Measurements from ENCODE around the gene CMTR1.

Gene CMTR1

GRCh38 chr6:37474316-37474715, 41.3 kb downstream of the CMTR1 start:
- Histone ChIP-seq H3K9me3 (ENCODE audit: control insufficient read depth in 5 of 5, low read length in 5 of 5) (no peaks in the 10 kb centered on the region), H3K36me3 (ENCODE audit: control insufficient read depth in 5 of 5, insufficient read depth in 5 of 5, low read length in 5 of 5) (peaks cover 4 to 94% (median 89%) of the 10 kb centered on the region in 5 donors), H3K4me3 (ENCODE audit: low read depth in 1 of 5, low read length in 5 of 5) (no peak overlapping the region), H3K27ac (ENCODE audit: low read depth, low read length) (no peak overlapping the region), H3K4me1 (ENCODE audit: control insufficient read depth in 5 of 5, insufficient read depth in 5 of 5, low read length in 5 of 5) (peaks cover 0 to 10% (median 4%) of the 10 kb centered on the region in 5 donors), H3K27me3 (ENCODE audit: control insufficient read depth in 5 of 5, insufficient read depth in 4 of 5, low read length in 5 of 5) (no peaks in the 10 kb centered on the region), H3K9ac (ENCODE audit: low read length in 5 of 5) (no peak overlapping the region)

- no peaks in the 10 kb centered on the region for H3K27me3 ChIP-seq (ENCODE audit: control insufficient read depth in 5 of 5, insufficient read depth in 4 of 5, low read length in 5 of 5)
- H3K4me1 ChIP-seq (ENCODE audit: control insufficient read depth in 5 of 5, insufficient read depth in 5 of 5, low read length in 5 of 5) = peaks cover 0 to 10% (median 4%) of the 10 kb centered on the region in 5 donors
- no peak overlapping the region for H3K4me3 ChIP-seq (ENCODE audit: low read depth in 1 of 5, low read length in 5 of 5)
- H3K36me3 ChIP-seq (ENCODE audit: control insufficient read depth in 5 of 5, insufficient read depth in 5 of 5, low read length in 5 of 5) = peaks cover 0 to 100% (median 97%) of the 10 kb centered on the region in 5 donors
- no peak overlapping the region for H3K27ac ChIP-seq (ENCODE audit: low read depth, low read length)
- no peaks in the 10 kb centered on the region for H3K9me3 ChIP-seq (ENCODE audit: control insufficient read depth in 5 of 5, low read length in 5 of 5)
- H3K9ac ChIP-seq (ENCODE audit: low read length in 5 of 5) = no peak overlapping the region
These were observed 44.2 kb downstream of the CMTR1 start for GRCh38 chr6:37477191-37477590.

- Histone ChIP-seq H3K4me1 (ENCODE audit: control insufficient read depth in 5 of 5, insufficient read depth in 5 of 5, low read length in 5 of 5) (peaks cover 0 to 10% (median 4%) of the 10 kb centered on the region in 5 donors), H3K27ac (ENCODE audit: low read depth, low read length) (no peak overlapping the region)
These were observed 44.8 kb downstream of the CMTR1 start for GRCh38 chr6:37477656-37478435.

DNA sequence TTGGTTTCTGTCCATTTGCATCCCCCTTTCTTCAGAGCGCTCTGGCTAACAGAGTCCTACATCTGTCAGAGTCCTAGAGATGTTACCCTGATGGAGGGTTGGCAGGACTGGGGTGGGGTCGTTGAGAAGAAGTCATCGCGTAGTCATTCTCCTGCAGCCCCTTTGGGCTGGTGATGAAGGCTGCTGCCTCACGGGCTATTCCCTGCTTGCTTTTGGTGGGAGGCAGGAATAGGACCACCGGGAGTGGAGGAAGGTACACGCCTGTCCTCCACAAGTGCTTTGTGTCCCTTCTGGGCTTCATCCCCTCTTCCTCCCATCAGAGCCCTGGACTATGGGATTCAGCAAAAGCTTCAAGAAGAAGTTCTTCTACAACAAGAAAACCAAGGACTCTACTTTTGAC, 45.8 kb downstream of the CMTR1 start:
- Histone ChIP-seq H3K27ac (ENCODE audit: low read depth, low read length) (no peak overlapping the region), H3K4me1 (ENCODE audit: control insufficient read depth in 5 of 5, insufficient read depth in 5 of 5, low read length in 5 of 5) (peaks cover 0 to 2% (median 0%) of the 10 kb centered on the region in 5 donors), H3K9me3 (ENCODE audit: control insufficient read depth in 5 of 5, low read length in 5 of 5) (no peaks in the 10 kb centered on the region), H3K9ac (ENCODE audit: low read length in 5 of 5) (no peak overlapping the region), H3K27me3 (ENCODE audit: control insufficient read depth in 5 of 5, insufficient read depth in 4 of 5, low read length in 5 of 5) (no peaks in the 10 kb centered on the region), H3K4me3 (ENCODE audit: low read depth in 1 of 5, low read length in 5 of 5) (no peak overlapping the region), H3K36me3 (ENCODE audit: control insufficient read depth in 5 of 5, insufficient read depth in 5 of 5, low read length in 5 of 5) (peaks cover 0 to 100% (median 97%) of the 10 kb centered on the region in 5 donors)

More at GRCh38 chr6:37477656-37478435, 44.8 kb downstream of the CMTR1 start:
- Histone ChIP-seq H3K9me3 (ENCODE audit: control insufficient read depth in 5 of 5, low read length in 5 of 5) (no peaks in the 10 kb centered on the region), H3K4me3 (ENCODE audit: low read depth in 1 of 5, low read length in 5 of 5) (no peak overlapping the region), H3K9ac (ENCODE audit: low read length in 5 of 5) (no peak overlapping the region), H3K27me3 (ENCODE audit: control insufficient read depth in 5 of 5, insufficient read depth in 4 of 5, low read length in 5 of 5) (no peaks in the 10 kb centered on the region), H3K36me3 (ENCODE audit: control insufficient read depth in 5 of 5, insufficient read depth in 5 of 5, low read length in 5 of 5) (peaks cover 0 to 100% (median 97%) of the 10 kb centered on the region in 5 donors)

DNA sequence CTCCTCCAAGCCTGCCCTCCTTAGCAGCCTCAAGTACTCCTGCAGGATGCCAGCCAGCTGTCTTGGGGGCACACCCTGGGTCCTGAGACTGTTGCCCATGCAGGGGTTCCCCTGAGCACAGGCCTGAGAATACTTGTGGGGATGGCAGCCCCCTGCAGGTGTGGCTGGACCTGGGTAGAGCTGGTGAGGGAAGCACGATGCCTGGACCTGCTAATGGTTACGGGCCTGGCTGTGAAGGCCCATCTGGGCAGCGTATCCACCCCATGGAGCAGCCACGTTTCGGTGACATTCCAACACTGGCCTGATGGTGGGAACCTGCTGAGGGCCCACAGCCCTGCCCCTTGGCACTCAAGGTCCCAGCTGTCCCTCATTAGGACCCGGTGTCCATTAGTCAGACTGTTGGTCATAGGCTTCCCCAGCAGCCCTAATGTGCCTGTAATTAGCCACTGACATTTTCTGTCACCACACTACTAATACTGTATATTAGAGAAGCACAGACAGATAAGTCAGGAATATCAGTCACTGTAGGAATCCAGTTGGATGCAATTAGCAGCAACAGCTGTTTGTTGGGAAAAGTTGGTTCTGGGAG, 46.3 kb downstream of the CMTR1 start:
- no peaks in the 10 kb centered on the region for H3K9me3 ChIP-seq (ENCODE audit: control insufficient read depth in 5 of 5, low read length in 5 of 5)
- peaks cover 0 to 98% (median 93%) of the 10 kb centered on the region in 5 donors for H3K36me3 ChIP-seq (ENCODE audit: control insufficient read depth in 5 of 5, insufficient read depth in 5 of 5, low read length in 5 of 5)
- H3K27me3 ChIP-seq (ENCODE audit: control insufficient read depth in 5 of 5, insufficient read depth in 4 of 5, low read length in 5 of 5) = no peaks in the 10 kb centered on the region
- H3K4me1 ChIP-seq (ENCODE audit: control insufficient read depth in 5 of 5, insufficient read depth in 5 of 5, low read length in 5 of 5) = no peaks in the 10 kb centered on the region
- H3K4me3 ChIP-seq (ENCODE audit: low read depth in 1 of 5, low read length in 5 of 5) = no peak overlapping the region
- no peak overlapping the region for H3K27ac ChIP-seq (ENCODE audit: low read depth, low read length)
- H3K9ac ChIP-seq (ENCODE audit: low read length in 5 of 5) = no peak overlapping the region

GRCh38 chr6:37480118-37480736, 47.2 kb downstream of the CMTR1 start:
- H3K9me3 ChIP-seq (ENCODE audit: control insufficient read depth in 5 of 5, low read length in 5 of 5) = no peaks in the 10 kb centered on the region
- H3K27ac ChIP-seq (ENCODE audit: low read depth, low read length) = no peak overlapping the region
- no peaks in the 10 kb centered on the region for H3K27me3 ChIP-seq (ENCODE audit: control insufficient read depth in 5 of 5, insufficient read depth in 4 of 5, low read length in 5 of 5)
- no peak overlapping the region for H3K9ac ChIP-seq (ENCODE audit: low read length in 5 of 5)
- no peaks in the 10 kb centered on the region for H3K4me1 ChIP-seq (ENCODE audit: control insufficient read depth in 5 of 5, insufficient read depth in 5 of 5, low read length in 5 of 5)
- H3K4me3 ChIP-seq (ENCODE audit: low read depth in 1 of 5, low read length in 5 of 5) = no peak overlapping the region
- H3K36me3 ChIP-seq (ENCODE audit: control insufficient read depth in 5 of 5, insufficient read depth in 5 of 5, low read length in 5 of 5) = peaks cover 0 to 93% (median 84%) of the 10 kb centered on the region in 5 donors

DNA sequence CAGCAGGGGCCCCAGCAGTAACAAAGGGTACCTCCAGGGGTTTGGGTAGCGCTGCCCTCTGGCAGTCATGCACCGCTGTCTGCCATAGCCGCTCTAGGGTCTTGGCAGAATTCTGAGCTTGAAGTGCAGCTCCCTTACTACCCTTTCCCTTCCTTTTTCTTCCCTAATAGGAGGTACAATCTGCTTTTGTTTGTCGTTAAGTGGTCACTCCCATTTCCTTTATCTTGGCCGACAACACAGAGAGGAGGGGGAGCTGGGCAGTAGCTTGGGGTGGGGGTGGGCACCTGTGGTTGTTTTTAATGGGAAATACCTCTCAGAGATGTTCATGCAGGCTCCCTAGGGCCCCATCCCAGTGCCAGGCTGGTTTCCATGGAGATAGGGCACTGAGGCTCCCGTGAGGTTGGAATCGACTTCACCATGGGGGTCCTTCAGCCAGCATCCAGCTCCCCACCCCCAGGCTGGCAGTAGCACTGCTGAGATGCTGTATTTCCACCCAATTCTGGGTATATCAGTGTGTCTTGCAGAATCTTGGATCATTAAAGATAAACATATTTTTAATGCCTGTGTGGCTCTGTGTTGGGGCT, 48.0 kb downstream of the CMTR1 start:
- Histone ChIP-seq H3K27me3 (ENCODE audit: control insufficient read depth in 5 of 5, insufficient read depth in 4 of 5, low read length in 5 of 5) (no peaks in the 10 kb centered on the region), H3K9me3 (ENCODE audit: control insufficient read depth in 5 of 5, low read length in 5 of 5) (no peaks in the 10 kb centered on the region), H3K4me1 (ENCODE audit: control insufficient read depth in 5 of 5, insufficient read depth in 5 of 5, low read length in 5 of 5) (no peaks in the 10 kb centered on the region), H3K9ac (ENCODE audit: low read length in 5 of 5) (no peak overlapping the region), H3K36me3 (ENCODE audit: control insufficient read depth in 5 of 5, insufficient read depth in 5 of 5, low read length in 5 of 5) (peaks cover 0 to 88% (median 77%) of the 10 kb centered on the region in 5 donors), H3K4me3 (ENCODE audit: low read depth in 1 of 5, low read length in 5 of 5) (no peak overlapping the region), H3K27ac (ENCODE audit: low read depth, low read length) (no peak overlapping the region)

DNA sequence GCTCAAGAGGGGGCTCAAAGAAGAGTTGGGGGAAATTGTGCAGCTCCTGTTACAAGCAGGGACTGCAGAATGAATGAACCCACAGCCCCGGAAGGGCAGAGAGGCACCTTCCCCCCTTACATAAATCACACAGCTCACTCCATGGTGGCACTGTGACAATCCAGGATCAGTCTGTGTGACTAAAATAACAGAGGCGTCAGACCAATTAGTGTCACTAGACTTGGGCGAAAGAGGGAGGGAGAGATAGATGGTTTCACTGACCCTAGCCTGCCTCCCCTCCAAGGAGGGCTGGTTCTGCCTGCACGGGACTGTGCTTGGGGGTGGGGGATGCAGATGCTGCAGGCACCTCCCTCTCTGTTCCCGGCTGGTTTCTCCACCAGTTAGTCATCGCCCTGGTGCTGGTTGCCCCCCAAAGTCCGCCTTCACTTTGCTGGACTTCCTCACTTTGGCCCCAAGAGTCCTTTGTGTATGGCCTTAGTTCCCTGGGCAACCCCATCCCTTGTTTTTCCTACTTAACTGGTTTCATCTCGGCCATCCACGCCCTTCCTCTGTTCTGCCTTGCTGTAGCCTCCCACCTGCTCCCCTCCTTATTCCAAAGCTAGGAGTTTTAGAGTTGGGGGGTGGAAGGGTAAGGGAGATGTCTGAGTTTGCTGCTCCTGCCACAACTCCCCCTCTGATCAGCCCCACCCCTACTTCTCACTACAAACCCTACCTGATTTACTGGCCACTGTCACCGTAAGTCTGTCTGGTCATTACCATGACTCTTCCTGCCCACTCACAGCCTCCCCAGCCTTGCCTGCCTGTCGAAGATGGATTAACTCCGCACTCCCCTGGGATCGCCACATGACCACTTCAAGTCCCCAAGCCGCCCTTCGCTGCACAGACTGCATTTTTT, 48.9 kb downstream of the CMTR1 start:
- no peaks in the 10 kb centered on the region for H3K27me3 ChIP-seq (ENCODE audit: control insufficient read depth in 5 of 5, insufficient read depth in 4 of 5, low read length in 5 of 5)
- H3K9me3 ChIP-seq (ENCODE audit: control insufficient read depth in 5 of 5, low read length in 5 of 5) = no peaks in the 10 kb centered on the region
- no peak overlapping the region for H3K27ac ChIP-seq (ENCODE audit: low read depth, low read length)
- no peak overlapping the region for H3K4me3 ChIP-seq (ENCODE audit: low read depth in 1 of 5, low read length in 5 of 5)
- H3K9ac ChIP-seq (ENCODE audit: low read length in 5 of 5) = no peak overlapping the region
- H3K36me3 ChIP-seq (ENCODE audit: control insufficient read depth in 5 of 5, insufficient read depth in 5 of 5, low read length in 5 of 5) = peaks cover 0 to 85% (median 71%) of the 10 kb centered on the region in 5 donors
- H3K4me1 ChIP-seq (ENCODE audit: control insufficient read depth in 5 of 5, insufficient read depth in 5 of 5, low read length in 5 of 5) = no peaks in the 10 kb centered on the region

DNA sequence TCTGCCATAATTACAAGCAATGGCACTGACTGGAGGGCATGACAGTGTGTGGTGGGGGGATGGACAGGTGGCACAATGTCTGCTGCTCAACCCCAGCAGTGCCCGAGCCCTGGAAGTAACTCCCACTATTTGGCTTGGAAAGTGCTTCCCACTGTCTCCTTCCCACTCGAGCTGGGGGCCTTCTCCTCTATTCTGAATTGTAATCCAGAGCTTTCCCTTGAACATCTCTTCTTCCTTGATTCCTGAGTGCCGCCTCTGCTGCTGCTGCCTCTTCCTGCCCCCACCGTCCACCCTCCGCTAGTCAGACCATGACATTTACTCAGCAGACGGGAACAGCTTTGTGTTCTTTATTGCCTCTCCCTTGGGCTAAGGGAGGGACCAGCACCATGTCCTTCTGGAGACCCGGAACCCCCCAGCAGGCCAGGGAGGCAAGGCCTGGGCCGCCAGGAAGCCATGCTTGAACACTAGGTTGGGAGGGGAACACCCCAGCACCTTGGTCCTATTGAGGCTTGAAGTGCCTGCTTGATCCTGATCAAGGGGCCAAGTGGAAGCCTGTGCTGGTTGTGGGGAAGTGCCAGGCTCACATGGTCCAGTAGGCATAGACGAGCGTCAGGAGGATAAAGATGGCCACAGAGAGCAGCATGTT, 49.7 kb downstream of the CMTR1 start:
- peaks cover 0 to 80% (median 63%) of the 10 kb centered on the region in 5 donors for H3K36me3 ChIP-seq (ENCODE audit: control insufficient read depth in 5 of 5, insufficient read depth in 5 of 5, low read length in 5 of 5)
- H3K9ac ChIP-seq (ENCODE audit: low read length in 5 of 5) = no peak overlapping the region
- no peak overlapping the region for H3K27ac ChIP-seq (ENCODE audit: low read depth, low read length)

More for the DNA sequence above, 49.7 kb downstream of the CMTR1 start:
- H3K4me3 ChIP-seq (ENCODE audit: low read depth in 1 of 5, low read length in 5 of 5) = no peak overlapping the region
- H3K9me3 ChIP-seq (ENCODE audit: control insufficient read depth in 5 of 5, low read length in 5 of 5) = no peaks in the 10 kb centered on the region
- H3K27me3 ChIP-seq (ENCODE audit: control insufficient read depth in 5 of 5, insufficient read depth in 4 of 5, low read length in 5 of 5) = no peaks in the 10 kb centered on the region
- H3K4me1 ChIP-seq (ENCODE audit: control insufficient read depth in 5 of 5, insufficient read depth in 5 of 5, low read length in 5 of 5) = no peaks in the 10 kb centered on the region
